ENCODE measurements around the gene USP44. TPM values are rescaled to one million over a fixed set of nuclear protein-coding genes. Genes with fewer than 3 reads are reported as not detected.

Gene USP44
- total and polyA plus RNA-seq, 2 of the 4 experiments (the other 2 are of a cell fraction) = 13.0 to 33.5 TPM

DNA sequence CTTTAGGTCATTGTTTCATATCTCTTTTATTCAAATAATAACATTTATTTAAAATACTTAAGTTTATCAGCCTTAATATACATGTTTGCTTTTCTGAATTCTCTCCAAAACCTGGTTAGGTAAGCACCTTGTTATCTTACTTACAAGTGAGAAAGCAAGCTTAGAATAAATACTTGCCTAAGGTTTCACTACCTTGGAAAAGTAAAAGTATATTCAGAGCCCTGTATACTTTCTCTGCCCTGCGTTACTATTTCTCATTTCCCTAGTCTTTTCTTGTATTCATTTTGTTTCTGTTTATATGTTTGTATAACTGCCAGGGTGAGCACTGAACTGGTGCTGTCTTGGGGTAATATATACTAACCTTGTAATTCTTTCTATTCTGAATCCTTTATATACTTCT is 55.8 kb downstream of the USP44 start:
- dilution Hi-C loops (cut with HindIII; ENCODE audit: low sequenced_read_pairs, unreplicated experiment) (no loop called here), intact Hi-C loops (cut with micrococcal nuclease) (no loop called here), in situ Hi-C loops (cut with MboI; ENCODE audit: low sequenced_read_pairs) (no loop called here)
- Histone ChIP-seq H3K9ac (ENCODE audit: low read depth, low read length) (no peak overlapping the region), H2AK9ac (replicated peaks; ENCODE audit: low read depth, low read length, poor library complexity) (no peak overlapping the region), H4K5ac (ENCODE audit: low read depth, low read length) (no peak overlapping the region), H4K91ac (ENCODE audit: insufficient read depth, low read depth, low read length) (no peak overlapping the region), H2AFZ (replicated peaks; ENCODE audit: low read length, poor library complexity) (no peak overlapping the region), H3K56ac (ENCODE audit: extremely low read depth, insufficient read depth, low read length) (no peak overlapping the region), H3K27me3 (ENCODE audit: control insufficient read depth, insufficient read depth, low read length) (no peaks in the 10 kb centered on the region), H2BK15ac (ENCODE audit: low read depth, low read length) (no peak overlapping the region), H4K20me1 (ENCODE audit: insufficient read depth, low read length) (peaks cover 8% of the 10 kb centered on the region; the same call in 1 of the 2 replicates), H3K36me3 (ENCODE audit: control insufficient read depth, insufficient read depth, low read length) (peaks cover 40% of the 10 kb centered on the region), H2AK5ac (ENCODE audit: low read depth, low read length) (no peak overlapping the region), H2BK120ac (ENCODE audit: low read depth, low read length) (no peak overlapping the region), H3K79me1 (ENCODE audit: low read depth in 1 of 2, low read length in 2 of 2) (peaks cover 29 to 30% of the 10 kb centered on the region in 2 experiments), H3K9me1 (ENCODE audit: insufficient read depth, low read length) (no peaks in the 10 kb centered on the region), H3K18ac (ENCODE audit: low read depth, low read length) (no peak overlapping the region), H2BK5ac (ENCODE audit: low read depth, low read length, poor library complexity, severe bottlenecking) (no peak overlapping the region), H3K14ac (replicated peaks; ENCODE audit: low read depth, low read length) (no peak overlapping the region), H3K4me2 (ENCODE audit: low read depth, low read length) (no peak overlapping the region), H2BK20ac (ENCODE audit: low read depth, low read length) (no peak overlapping the region), H3K4me3 (ENCODE audit: insufficient read depth, low read depth, low read length) (no peak overlapping the region), H3K4me1 (ENCODE audit: control insufficient read depth, insufficient read depth, low read length) (no peaks in the 10 kb centered on the region), H3K9me3 (ENCODE audit: control insufficient read depth, insufficient read depth, low read length) (peaks cover 6% of the 10 kb centered on the region; the same call in 1 of the 2 replicates), H3K27ac (ENCODE audit: insufficient read depth, low read length) (no peak overlapping the region), H3K23ac (ENCODE audit: low read depth, low read length) (no peak overlapping the region), H3K4ac (ENCODE audit: low read depth, low read length) (no peak overlapping the region), H4K8ac (ENCODE audit: low read depth in 2 of 2, low read length in 2 of 2) (no peak overlapping the region)
- DNase-seq (no peak), ATAC-seq (ENCODE audit: low read depth) (no peak)
- CTCF ChIA-PET = no interaction called here
- no TSS peak for BruUV-seq (replicated peaks)
- no peak for TF ChIP-seq SMC3 (IDR thresholded peaks at IDR 0.05; ENCODE audit: low read depth, low read length)
- TF ChIP-seq ELK1 (IDR thresholded peaks at IDR 0.05; ENCODE audit: borderline replicate concordance, low read depth, low read length) = no peak
- TF ChIP-seq RAD21 (IDR thresholded peaks at IDR 0.05; ENCODE audit: low read length) = no peak
- TF ChIP-seq, protein P1, sequence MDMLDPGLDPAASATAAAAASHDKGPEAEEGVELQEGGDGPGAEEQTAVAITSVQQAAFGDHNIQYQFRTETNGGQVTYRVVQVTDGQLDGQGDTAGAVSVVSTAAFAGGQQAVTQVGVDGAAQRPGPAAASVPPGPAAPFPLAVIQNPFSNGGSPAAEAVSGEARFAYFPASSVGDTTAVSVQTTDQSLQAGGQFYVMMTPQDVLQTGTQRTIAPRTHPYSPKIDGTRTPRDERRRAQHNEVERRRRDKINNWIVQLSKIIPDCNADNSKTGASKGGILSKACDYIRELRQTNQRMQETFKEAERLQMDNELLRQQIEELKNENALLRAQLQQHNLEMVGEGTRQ (IDR thresholded peaks at IDR 0.05; ENCODE audit: low read depth, low read length) = no peak
- TF ChIP-seq MXI1 (IDR thresholded peaks at IDR 0.05; ENCODE audit: borderline replicate concordance, low read depth, low read length) = no peak
- TF ChIP-seq, protein P2, sequence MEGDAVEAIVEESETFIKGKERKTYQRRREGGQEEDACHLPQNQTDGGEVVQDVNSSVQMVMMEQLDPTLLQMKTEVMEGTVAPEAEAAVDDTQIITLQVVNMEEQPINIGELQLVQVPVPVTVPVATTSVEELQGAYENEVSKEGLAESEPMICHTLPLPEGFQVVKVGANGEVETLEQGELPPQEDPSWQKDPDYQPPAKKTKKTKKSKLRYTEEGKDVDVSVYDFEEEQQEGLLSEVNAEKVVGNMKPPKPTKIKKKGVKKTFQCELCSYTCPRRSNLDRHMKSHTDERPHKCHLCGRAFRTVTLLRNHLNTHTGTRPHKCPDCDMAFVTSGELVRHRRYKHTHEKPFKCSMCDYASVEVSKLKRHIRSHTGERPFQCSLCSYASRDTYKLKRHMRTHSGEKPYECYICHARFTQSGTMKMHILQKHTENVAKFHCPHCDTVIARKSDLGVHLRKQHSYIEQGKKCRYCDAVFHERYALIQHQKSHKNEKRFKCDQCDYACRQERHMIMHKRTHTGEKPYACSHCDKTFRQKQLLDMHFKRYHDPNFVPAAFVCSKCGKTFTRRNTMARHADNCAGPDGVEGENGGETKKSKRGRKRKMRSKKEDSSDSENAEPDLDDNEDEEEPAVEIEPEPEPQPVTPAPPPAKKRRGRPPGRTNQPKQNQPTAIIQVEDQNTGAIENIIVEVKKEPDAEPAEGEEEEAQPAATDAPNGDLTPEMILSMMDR (conservative IDR thresholded peaks at IDR 0.05; ENCODE audit: low read depth, low read length) = no peak
- TF ChIP-seq BHLHE40 (IDR thresholded peaks at IDR 0.05; ENCODE audit: low read depth, low read length) = no peak
- TF ChIP-seq RFX5 (IDR thresholded peaks at IDR 0.05; ENCODE audit: low read depth, low read length) = no peak
- TF ChIP-seq MAFK (IDR thresholded peaks at IDR 0.05; ENCODE audit: low read depth, low read length) = no peak
- no peak for TF ChIP-seq POLR2A (IDR thresholded peaks at IDR 0.05; ENCODE audit: low read depth, low read length)
- no peak for TF ChIP-seq CHD1 (IDR thresholded peaks at IDR 0.05; ENCODE audit: low read depth, low read length)
- no peak for TF ChIP-seq MAZ (IDR thresholded peaks at IDR 0.05; ENCODE audit: borderline replicate concordance, low read depth, low read length)
- no peak for TF ChIP-seq NFE2L2 (IDR thresholded peaks at IDR 0.05; ENCODE audit: low read depth, low read length)
- no CpG with 5 or more reads among the region's 1 CpG for WGBS, 2 experiments (ENCODE audit: extremely low coverage in 2 of 2, insufficient read length in 1 of 2)
- POLR2A ChIA-PET (ENCODE audit: unreplicated experiment) = no interaction called here

All from IMR-90 (cell line).